Skin of body (tissue), 2 donors: Measurements from ENCODE around the gene UBAC1. TPM values are rescaled to one million over a fixed set of nuclear protein-coding genes. Genes with fewer than 3 reads are reported as not detected.
"Not testable (repeated sequence)": the region's sequence is repeated elsewhere in the genome, so short reads cannot be mapped to it uniquely, and the experiment has no call there.

Experiments used
- DNase-seq: peaks from one replicate; lab custom pipeline; 2025; lab: John Stamatoyannopoulos, UW
- total RNA-seq: library from RNA; depleted of rRNA; stranded (reverse); fragments of >200 nt; gene quantifications from one replicate; pipeline ENCODE4 v1.2.3, GENCODE V29; 2014

The UBAC1 gene
- total RNA-seq, 1 donor from 2014 or later, result 27.2 TPM

DNA sequence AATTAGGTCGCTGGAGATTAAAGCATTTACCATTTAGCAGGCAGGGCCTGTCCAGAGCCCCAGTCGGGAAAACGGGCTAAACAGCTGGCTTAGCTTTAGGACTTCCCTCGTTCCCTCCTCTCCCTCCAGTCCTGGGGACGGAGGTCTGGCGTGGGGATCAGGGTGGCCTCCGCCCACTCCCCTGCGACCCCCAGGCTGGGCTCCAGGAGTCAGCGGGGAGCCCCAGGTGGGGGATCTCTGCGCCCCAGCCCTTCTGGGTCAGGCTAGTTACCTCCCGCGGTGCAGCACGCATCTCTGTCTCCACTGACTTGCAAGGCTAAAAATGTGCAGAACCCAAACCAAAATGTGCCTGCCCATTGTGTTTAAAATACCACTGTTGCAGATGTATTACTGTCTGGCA is 37.7 kb downstream of the UBAC1 start:
- no peak for DNase-seq

GRCh38 chr9:135921749-135922310 is 39.3 kb downstream of the UBAC1 start:
- no peak for DNase-seq

DNA sequence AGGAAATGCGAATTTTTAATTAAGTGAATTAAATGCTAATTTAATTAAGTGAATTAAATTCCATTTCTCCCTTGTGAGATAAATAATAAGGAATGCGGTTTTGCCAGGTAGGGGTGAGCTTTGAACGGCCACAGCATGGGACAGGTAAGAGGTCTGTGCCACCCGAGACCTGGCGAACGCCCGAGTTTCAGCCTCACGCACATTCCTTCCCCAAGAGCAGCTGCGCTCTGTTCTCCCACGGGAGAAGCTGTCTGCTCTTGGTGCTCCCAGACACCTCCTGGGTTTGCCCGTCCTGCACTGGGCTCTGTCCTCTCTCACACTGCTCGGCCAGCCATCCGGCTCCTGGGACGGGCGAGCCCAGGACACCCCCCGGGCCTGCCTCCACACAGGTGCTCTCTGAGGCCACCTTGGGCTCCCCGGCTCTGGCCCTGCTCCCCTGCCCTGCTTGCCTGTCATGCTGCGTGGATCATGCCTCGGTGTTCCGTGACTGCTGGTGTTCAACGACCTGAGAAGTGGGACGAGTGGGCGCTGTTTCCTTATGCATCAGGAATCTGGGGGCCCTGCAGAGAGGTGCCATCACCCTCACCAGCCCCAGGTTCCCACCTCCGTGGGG is 40.1 kb downstream of the UBAC1 start:
- DNase-seq, result no peak

- no peak for DNase-seq
These were observed 40.8 kb downstream of the UBAC1 start for GRCh38 chr9:135920256-135920930.

GRCh38 chr9:135919318-135919890 is 41.8 kb downstream of the UBAC1 start:
- DNase-seq, result no peak

DNA sequence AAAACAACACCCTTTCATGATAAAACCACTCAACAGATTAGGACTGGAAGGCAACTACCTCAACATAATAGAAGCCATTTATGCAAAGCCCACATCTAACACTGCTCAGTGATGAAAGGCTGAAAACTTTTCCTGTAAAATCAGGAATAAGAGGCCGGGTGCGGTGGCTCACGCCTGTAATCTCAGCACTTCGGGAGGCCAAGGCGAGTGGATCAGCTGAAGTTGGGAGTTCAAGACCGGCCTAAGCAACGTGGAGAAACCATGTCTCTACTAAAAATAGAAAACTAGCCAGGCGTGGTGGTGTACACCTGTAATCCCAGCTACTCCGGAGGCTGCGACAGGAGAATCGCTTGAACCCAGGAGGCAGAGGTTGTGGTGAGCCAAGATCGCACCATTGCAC is 44.9 kb downstream of the UBAC1 start:
- DNase-seq, result not testable (repeated sequence)

DNA sequence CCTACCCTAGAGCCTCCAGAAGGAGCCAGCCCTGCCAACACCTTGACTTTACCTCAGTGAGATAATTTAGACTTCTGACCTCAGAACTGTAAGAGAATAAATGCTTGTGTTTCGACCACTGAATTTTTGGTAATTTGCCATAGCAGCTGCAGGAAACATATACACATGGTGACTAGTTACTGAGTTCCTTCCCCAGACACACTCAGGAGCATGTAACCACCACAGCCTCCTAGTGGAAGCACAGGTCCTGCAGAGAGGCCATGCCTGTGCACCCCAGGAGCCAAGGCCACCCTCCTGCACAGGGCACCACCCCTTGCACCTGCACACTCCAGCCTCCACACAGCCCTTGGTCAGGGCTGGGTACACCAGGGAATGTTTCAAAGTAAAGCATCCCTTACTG is 46.3 kb downstream of the UBAC1 start:
- no peak for DNase-seq

GRCh38 chr9:135911233-135911632 is 49.9 kb downstream of the UBAC1 start:
- DNase-seq, result not testable (repeated sequence)

GRCh38 chr9:135910757-135911156 is 50.4 kb downstream of the UBAC1 start:
- no peak for DNase-seq

DNA sequence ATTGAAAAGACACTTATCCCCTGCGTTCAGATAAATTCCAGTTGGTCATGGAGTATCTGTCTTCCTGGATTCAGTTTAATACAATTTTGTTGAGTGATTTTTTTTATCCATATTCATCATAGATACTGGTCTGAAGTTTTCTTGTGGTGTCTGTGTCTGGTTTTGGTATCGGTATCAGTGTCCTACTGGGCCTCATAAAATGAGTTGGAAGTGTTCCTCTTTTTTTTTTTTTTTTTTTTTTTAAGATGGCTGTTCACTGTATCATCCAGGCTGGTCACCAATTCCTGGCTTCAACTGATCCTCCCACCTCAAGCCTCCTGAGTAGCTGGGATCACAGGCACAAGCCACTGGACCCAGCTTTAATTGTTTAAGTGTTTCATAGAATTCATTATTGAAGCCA is 51.0 kb downstream of the UBAC1 start:
- DNase-seq, result no peak

- DNase-seq, result no peak
These were observed 51.8 kb downstream of the UBAC1 start for GRCh38 chr9:135909371-135909770.

GRCh38 chr9:135908754-135909204 is 52.4 kb downstream of the UBAC1 start:
- no peak for DNase-seq

GRCh38 chr9:135908093-135908753 is 53.0 kb downstream of the UBAC1 start:
- DNase-seq, result no peak

DNA sequence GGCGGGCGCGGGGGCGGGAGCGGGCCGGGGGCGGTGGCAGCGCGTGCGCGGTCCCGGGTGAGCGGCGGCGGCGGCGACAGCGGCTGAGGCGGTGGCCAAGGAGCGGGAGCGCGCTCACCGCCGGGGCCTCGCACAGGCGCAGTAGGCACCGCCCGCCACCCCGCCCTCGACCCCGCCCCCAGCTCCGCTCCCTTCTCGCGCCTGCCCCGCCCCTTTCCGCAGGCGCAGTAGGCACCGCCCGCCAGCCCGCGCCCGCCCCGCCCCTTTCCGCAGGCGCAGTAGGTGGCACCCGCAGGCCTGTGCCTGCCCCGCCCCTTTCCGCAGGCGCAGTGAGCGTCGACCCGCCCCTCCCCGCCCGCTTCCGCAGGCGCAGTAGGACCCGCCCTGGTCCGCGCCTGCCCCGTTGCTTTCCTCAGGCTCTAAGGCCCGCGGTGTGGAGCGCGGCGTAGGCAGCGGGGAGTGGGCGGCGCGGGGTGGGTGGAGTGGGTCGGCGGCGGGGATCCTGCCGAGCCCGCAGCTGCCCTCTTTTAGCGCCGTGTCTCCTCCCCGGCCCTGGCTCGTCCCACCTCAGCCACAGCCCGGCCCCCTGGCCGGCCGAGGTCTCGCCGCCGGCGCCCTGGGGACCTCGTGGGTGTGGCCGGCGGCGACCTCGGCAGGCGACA is 53.6 kb downstream of the UBAC1 start, which contains the start of gene CAMSAP1:
TSS of gene CAMSAP1 (minus strand) at position 116 of the 662 bp plus-strand sequence. CDS start 387 bp downstream, outside the sequence.
- peak; percentile 95 for DNase-seq

GRCh38 chr9:135907006-135907430 is 54.2 kb downstream of the UBAC1 start:
- DNase-seq, result no peak

DNA sequence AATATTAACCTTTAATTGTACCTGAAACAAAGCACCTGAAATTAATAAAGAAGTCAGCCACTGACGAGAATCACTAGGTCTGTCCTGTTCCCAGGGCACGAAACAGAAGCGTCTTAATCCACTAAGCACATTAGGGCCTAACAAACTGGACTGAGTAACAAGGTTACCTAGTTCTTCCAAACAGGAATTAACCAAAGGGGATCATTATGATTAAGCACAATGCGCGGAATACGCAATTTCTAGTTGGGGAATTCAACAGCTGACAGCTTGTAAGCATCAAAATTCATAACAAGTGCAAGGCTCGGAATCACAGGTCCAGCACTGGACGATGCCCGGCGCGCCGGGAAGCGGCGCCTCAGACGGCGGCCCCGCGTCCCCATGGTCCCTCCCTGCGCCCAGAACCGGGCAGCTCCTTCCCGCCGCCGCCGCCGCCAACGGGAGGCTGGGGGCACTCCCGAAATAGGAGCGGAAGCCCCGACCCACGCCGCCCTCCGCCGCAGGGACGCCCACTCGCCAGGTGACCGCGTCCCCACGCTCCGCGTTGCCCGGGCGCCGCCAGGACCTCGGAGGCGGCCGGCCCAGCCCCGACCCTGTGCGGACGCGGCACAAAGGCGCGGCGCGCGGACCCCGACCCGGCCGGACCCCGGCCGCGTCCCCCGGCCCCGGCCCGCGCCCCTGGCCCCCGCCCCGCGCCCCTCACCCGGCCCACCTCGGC is 54.7 kb downstream of the UBAC1 start:
- DNase-seq, result no peak

- no peak for DNase-seq
These were observed 55.6 kb downstream of the UBAC1 start for GRCh38 chr9:135905380-135906258.

- DNase-seq, result no peak
These were observed 57.2 kb downstream of the UBAC1 start for GRCh38 chr9:135903786-135904520.

DNA sequence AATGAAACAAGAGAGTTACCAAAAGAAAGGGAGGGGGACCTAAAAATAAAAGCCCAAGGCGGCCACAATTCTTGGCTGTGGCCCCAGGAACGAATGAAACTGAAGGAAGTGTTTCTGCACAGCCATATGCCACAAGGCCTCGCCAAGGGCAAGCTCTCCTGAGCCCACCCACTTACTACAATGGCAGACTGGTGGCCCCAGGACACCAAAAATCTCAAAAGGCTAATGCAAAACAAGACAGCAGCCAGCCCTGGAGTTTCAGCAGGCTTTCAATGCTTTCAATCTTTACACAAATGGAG is 57.9 kb downstream of the UBAC1 start:
- no peak for DNase-seq
